BLaER1 (cell line): ENCODE measurements around the gene FIP1L1.

ENCODE experiments used
- H3K27ac ChIP-seq: shearing (Covaris generic); formaldehyde crosslinking; 2 replicates; pipeline ENCODE4 v1.8.1; 2022
- H3K27me3 ChIP-seq: shearing (Covaris generic); formaldehyde crosslinking; 2 replicates; pipeline ENCODE4 v1.8.1; 2022
- H3K36me3 ChIP-seq: shearing (Covaris generic); formaldehyde crosslinking; 2 replicates; pipeline ENCODE4 v1.8.1; 2022
- H3K4me1 ChIP-seq: shearing (Covaris generic); formaldehyde crosslinking; 2 replicates; pipeline ENCODE4 v1.8.1; 2022
- H3K4me2 ChIP-seq: shearing (Covaris generic); formaldehyde crosslinking; 2 replicates; pipeline ENCODE4 v1.8.1; 2022
- H3K4me3 ChIP-seq: shearing (Covaris generic); formaldehyde crosslinking; 2 replicates; pipeline ENCODE4 v1.8.1; 2022
- H3K9ac ChIP-seq: shearing (Covaris generic); formaldehyde crosslinking; 2 replicates; pipeline ENCODE4 v1.8.1; 2022
- H3K9me3 ChIP-seq: shearing (Covaris generic); formaldehyde crosslinking; 2 replicates; pipeline ENCODE4 v1.8.1; 2022
- H4K20me1 ChIP-seq: shearing (Covaris generic); formaldehyde crosslinking; 2 replicates; pipeline ENCODE4 v1.8.1; 2022
- Cebpa-rat ChIP-seq: shearing (Covaris generic); IDR thresholded peaks from 2 replicates; pipeline ENCODE4 v1.8.1; 2022

The FIP1L1 gene

GRCh38 chr4:53361451-53361850 is 16.0 kb upstream of the FIP1L1 start:
- TF ChIP-seq Cebpa-rat = no peak
- Histone ChIP-seq H3K27me3 (no peaks in the 10 kb centered on the region), H3K4me1 (peaks cover 43% of the 10 kb centered on the region), H3K36me3 (peaks cover 29% of the 10 kb centered on the region), H3K4me3 (no peak overlapping the region), H4K20me1 (peaks cover 51% of the 10 kb centered on the region; the same call in 1 of the 2 replicates), H3K9ac (no peak overlapping the region), H3K27ac (no peak overlapping the region), H3K4me2 (peak overlapping the region; percentile 94), H3K9me3 (0 out of 2 replicates have a peak, but pooled peaks cover 8% of the 10 kb centered on the region)

DNA sequence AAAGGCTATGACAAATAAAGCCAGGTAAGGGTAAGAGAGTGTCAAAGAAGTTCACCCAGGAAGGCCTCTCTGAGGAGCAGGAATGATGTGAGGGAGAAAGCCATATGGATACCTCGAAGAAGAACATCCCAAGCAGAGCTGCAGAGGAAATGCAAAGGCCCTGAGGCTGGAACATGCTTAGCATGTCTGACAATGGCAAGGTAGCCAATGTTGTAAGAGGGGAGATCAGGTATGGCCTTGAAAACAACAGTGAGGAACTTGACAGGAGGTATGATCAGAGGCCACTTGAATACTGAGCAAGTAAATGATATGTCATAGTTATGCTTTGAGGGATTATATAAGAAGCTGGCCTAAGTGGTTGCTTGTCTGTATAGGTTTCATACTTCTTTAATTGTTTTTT is 15.3 kb upstream of the FIP1L1 start:
- Histone ChIP-seq H3K27ac (no peak overlapping the region), H3K9me3 (0 out of 2 replicates have a peak, but pooled peaks cover 1% of the 10 kb centered on the region), H3K4me1 (peaks cover 50% of the 10 kb centered on the region), H4K20me1 (peaks cover 51% of the 10 kb centered on the region; the same call in 1 of the 2 replicates), H3K36me3 (peaks cover 24% of the 10 kb centered on the region), H3K4me3 (no peak overlapping the region), H3K27me3 (no peaks in the 10 kb centered on the region), H3K4me2 (peak overlapping the region; percentile 94), H3K9ac (no peak overlapping the region)
- TF ChIP-seq Cebpa-rat = no peak

GRCh38 chr4:53364624-53365023 is 12.8 kb upstream of the FIP1L1 start:
- no peak for TF ChIP-seq Cebpa-rat
- H3K27ac ChIP-seq = peak overlapping the region; percentile 68; the same call in 1 of the 2 replicates
- H3K9me3 ChIP-seq = no peaks in the 10 kb centered on the region
- peaks cover 42% of the 10 kb centered on the region; the same call in 1 of the 2 replicates for H4K20me1 ChIP-seq
- peaks cover 14% of the 10 kb centered on the region; the same call in 1 of the 2 replicates for H3K36me3 ChIP-seq
- H3K27me3 ChIP-seq = no peaks in the 10 kb centered on the region
- peaks cover 49% of the 10 kb centered on the region for H3K4me1 ChIP-seq
- H3K4me2 ChIP-seq = peak overlapping the region; percentile 94
- peak overlapping the region; percentile 97 for H3K4me3 ChIP-seq
- peak overlapping the region; percentile 82 for H3K9ac ChIP-seq

- Histone ChIP-seq H3K9ac (peak overlapping the region; percentile 82), H3K9me3 (no peaks in the 10 kb centered on the region), H4K20me1 (peaks cover 38% of the 10 kb centered on the region; the same call in 1 of the 2 replicates), H3K4me2 (peak overlapping the region; percentile 94), H3K36me3 (peaks cover 11% of the 10 kb centered on the region; the same call in 1 of the 2 replicates), H3K27me3 (no peaks in the 10 kb centered on the region), H3K4me1 (peaks cover 46% of the 10 kb centered on the region), H3K4me3 (peak overlapping the region; percentile 97), H3K27ac (peak overlapping the region; percentile 68)
- TF ChIP-seq Cebpa-rat = no peak
Measured at GRCh38 chr4:53365121-53365485, 12.3 kb upstream of the FIP1L1 start.

DNA sequence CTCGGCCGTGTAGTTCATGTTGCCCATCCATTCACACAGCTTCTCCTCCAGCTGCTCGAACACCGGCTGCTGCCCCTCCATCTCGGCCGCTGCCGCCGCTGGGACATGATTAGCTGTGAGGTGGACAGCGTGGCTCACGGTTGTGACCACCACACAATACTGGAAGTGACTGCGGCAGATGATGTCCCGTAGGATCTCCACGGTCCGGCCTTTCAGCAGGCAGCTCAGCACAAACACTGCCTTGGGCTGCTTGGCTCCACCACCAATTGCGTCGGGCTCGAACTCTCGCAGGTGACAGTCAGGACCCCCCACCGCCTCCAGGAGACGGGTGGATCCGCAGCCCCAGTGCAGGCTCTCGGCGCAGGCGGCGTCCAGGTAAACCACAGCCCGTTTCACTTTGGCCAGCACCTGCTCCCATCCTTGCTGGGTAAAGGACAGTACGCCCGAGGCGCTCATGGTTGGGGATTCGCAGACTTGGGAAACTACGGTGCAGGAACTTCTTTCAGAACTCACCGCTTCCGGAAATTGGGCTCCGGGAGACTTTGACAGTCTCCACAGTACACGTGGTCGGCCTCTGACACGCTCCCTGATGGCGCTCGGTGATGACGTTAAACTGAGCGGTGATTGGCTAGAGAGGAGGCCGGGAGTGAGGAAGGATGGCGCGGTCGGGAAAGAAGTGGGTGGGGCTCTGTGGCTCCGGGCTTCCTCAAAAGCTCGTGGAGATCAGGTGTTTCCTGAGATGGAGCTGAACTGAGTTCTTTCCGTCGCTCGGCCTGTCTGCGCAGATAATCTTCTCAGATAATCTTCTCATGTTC is 11.7 kb upstream of the FIP1L1 start, which contains the start of gene SCFD2:
Gene SCFD2, minus strand, starts transcription at position 576 of the 815 bp plus-strand sequence.
- peak within 1 kb of the TSS; percentile 68 for H3K27ac ChIP-seq
- peak within 1 kb of the TSS; percentile 94 for H3K4me2 ChIP-seq
- TF ChIP-seq Cebpa-rat = no peak
- H3K4me3 ChIP-seq = peak within 1 kb of the TSS; percentile 97
- H3K27me3 ChIP-seq = no peaks in the 10 kb centered on the region
- H3K4me1 ChIP-seq = peaks cover 46% of the 10 kb centered on the region
- H3K9ac ChIP-seq = peak within 1 kb of the TSS; percentile 82
- H4K20me1 ChIP-seq = peaks cover 32% of the 10 kb centered on the region; the same call in 1 of the 2 replicates
- 0 out of 2 replicates have a peak, but pooled peaks cover 5% of the 10 kb centered on the region for H3K36me3 ChIP-seq
- H3K9me3 ChIP-seq = no peaks in the 10 kb centered on the region

- Histone ChIP-seq H3K4me1 (peaks cover 43% of the 10 kb centered on the region), H3K27ac (peak overlapping the region; percentile 68), H3K9me3 (no peaks in the 10 kb centered on the region), H3K4me2 (peak overlapping the region; percentile 94), H4K20me1 (peaks cover 27% of the 10 kb centered on the region; the same call in 1 of the 2 replicates), H3K9ac (peak overlapping the region; percentile 82; the same call in 1 of the 2 replicates), H3K27me3 (no peaks in the 10 kb centered on the region), H3K36me3 (0 out of 2 replicates have a peak, but pooled peaks cover 5% of the 10 kb centered on the region), H3K4me3 (peak overlapping the region; percentile 97)
- TF ChIP-seq Cebpa-rat = no peak
Measured at GRCh38 chr4:53366301-53366716, 11.1 kb upstream of the FIP1L1 start.

DNA sequence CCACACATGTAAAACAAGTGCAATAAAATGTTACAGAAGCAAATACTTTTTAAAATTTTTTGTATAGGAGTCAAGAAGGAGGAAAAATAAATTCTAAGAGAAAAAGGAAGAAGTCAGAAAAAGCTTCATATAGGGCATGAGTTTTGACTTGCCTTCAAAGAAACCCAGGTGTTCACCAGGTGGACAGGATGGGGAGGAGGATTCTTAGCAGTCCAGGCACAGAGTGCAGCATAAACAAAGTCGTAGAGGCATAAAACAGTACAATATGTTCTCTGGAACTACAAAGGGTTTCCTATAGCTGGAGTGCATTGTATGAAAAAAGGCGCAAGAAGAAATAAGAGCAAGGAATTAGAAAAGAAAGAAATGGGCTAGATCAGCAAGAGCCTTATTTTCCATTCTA is 9.7 kb upstream of the FIP1L1 start:
- H3K27ac ChIP-seq = no peak overlapping the region

GRCh38 chr4:53371049-53371448 is 6.4 kb upstream of the FIP1L1 start:
- Histone ChIP-seq H3K27me3 (no peaks in the 10 kb centered on the region), H3K36me3 (no peaks in the 10 kb centered on the region), H3K4me3 (no peak overlapping the region), H3K9ac (no peak overlapping the region), H4K20me1 (no peaks in the 10 kb centered on the region), H3K9me3 (no peaks in the 10 kb centered on the region), H3K4me2 (no peak overlapping the region), H3K4me1 (peaks cover 8% of the 10 kb centered on the region), H3K27ac (no peak overlapping the region)
- no peak for TF ChIP-seq Cebpa-rat

More for the DNA sequence above, 9.7 kb upstream of the FIP1L1 start:
- no peak overlapping the region for H3K4me3 ChIP-seq
- no peaks in the 10 kb centered on the region for H3K36me3 ChIP-seq
- H3K9me3 ChIP-seq = no peaks in the 10 kb centered on the region
- H3K27me3 ChIP-seq = no peaks in the 10 kb centered on the region
- H3K4me2 ChIP-seq = no peak overlapping the region
- H3K4me1 ChIP-seq = peaks cover 29% of the 10 kb centered on the region
- no peak for TF ChIP-seq Cebpa-rat
- H4K20me1 ChIP-seq = peaks cover 13% of the 10 kb centered on the region; the same call in 1 of the 2 replicates
- no peak overlapping the region for H3K9ac ChIP-seq

GRCh38 chr4:53371843-53372521 is 5.5 kb upstream of the FIP1L1 start:
- Histone ChIP-seq H3K36me3 (no peaks in the 10 kb centered on the region), H3K4me3 (no peak overlapping the region), H3K27ac (no peak overlapping the region), H3K27me3 (no peaks in the 10 kb centered on the region), H3K9ac (no peak overlapping the region), H3K4me1 (peaks cover 4% of the 10 kb centered on the region), H3K9me3 (no peaks in the 10 kb centered on the region), H4K20me1 (no peaks in the 10 kb centered on the region), H3K4me2 (no peak overlapping the region)
- no peak for TF ChIP-seq Cebpa-rat
